Glutamatergic neuron (in vitro differentiated cells): Measurements from ENCODE around the gene INPP5B. TPM values are rescaled to one million over a fixed set of nuclear protein-coding genes. Genes with fewer than 3 reads are reported as not detected.
A peak's percentile ranks its signal among the peaks of the same experiment; 100 is the strongest.

Experiments
- DNase-seq: peaks from one replicate; pipeline ENCODE4 v3.0.0; 2022
- H3K27ac Mint-ChIP-seq: one replicate; pipeline ENCODE4 v1.8.0; 2020; ENCODE audit warnings: mild to moderate bottlenecking, mixed read lengths, inconsistent platforms; ENCODE audit not compliant: unreplicated experiment
- H3K27me3 Mint-ChIP-seq: one replicate; pipeline ENCODE4 v1.8.0; 2020; ENCODE audit warnings: mild to moderate bottlenecking, moderate library complexity, mixed read lengths, inconsistent platforms; ENCODE audit not compliant: unreplicated experiment
- H3K36me3 Mint-ChIP-seq: one replicate; pipeline ENCODE4 v1.8.0; 2020; ENCODE audit warnings: mild to moderate bottlenecking, mixed read lengths, inconsistent platforms; ENCODE audit not compliant: unreplicated experiment
- H3K4me1 Mint-ChIP-seq: one replicate; pipeline ENCODE4 v1.8.0; 2020; ENCODE audit warnings: mild to moderate bottlenecking, low read depth, mixed read lengths, inconsistent platforms; ENCODE audit not compliant: unreplicated experiment
- H3K4me3 Mint-ChIP-seq: one replicate; pipeline ENCODE4 v1.8.0; 2020; ENCODE audit warnings: mild to moderate bottlenecking, mixed read lengths, inconsistent platforms; ENCODE audit not compliant: unreplicated experiment
- H3K9me3 Mint-ChIP-seq: one replicate; pipeline ENCODE4 v1.8.0; 2020; ENCODE audit warnings: mild to moderate bottlenecking, moderate library complexity, mixed read lengths, inconsistent platforms; ENCODE audit not compliant: unreplicated experiment
- total RNA-seq: library from RNA; stranded (reverse); fragmentation: NEBNext Ultra II Directional; extraction: Animal tissue kit (Norgen Biotek cat#: 25700); gene quantifications from one replicate; pipeline ENCODE4 v1.2.1, GENCODE V29; 2021; ENCODE audit not compliant: unreplicated experiment
- TF ChIP-seq, protein P1 (sequence below): fragments of 200-600 bp; sonication (generic); IDR thresholded peaks from one replicate; pipeline ENCODE4 v1.5.0; 2021; ENCODE audit not compliant: partially characterized antibody, unreplicated experiment

Gene INPP5B
- total RNA-seq, 1 donor from 2014 or later = 19.3 TPM

- peak overlapping the region; percentile 38 for H3K4me3 Mint-ChIP-seq
- peaks cover 7% of the 10 kb centered on the region for H3K4me1 Mint-ChIP-seq
- DNase-seq = peak; percentile 89
- peak overlapping the region; percentile 66 for H3K27ac Mint-ChIP-seq
- peaks cover 2% of the 10 kb centered on the region for H3K27me3 Mint-ChIP-seq
- peaks cover 7% of the 10 kb centered on the region for H3K9me3 Mint-ChIP-seq
- no peaks in the 10 kb centered on the region for H3K36me3 Mint-ChIP-seq
- TF ChIP-seq, protein P1, sequence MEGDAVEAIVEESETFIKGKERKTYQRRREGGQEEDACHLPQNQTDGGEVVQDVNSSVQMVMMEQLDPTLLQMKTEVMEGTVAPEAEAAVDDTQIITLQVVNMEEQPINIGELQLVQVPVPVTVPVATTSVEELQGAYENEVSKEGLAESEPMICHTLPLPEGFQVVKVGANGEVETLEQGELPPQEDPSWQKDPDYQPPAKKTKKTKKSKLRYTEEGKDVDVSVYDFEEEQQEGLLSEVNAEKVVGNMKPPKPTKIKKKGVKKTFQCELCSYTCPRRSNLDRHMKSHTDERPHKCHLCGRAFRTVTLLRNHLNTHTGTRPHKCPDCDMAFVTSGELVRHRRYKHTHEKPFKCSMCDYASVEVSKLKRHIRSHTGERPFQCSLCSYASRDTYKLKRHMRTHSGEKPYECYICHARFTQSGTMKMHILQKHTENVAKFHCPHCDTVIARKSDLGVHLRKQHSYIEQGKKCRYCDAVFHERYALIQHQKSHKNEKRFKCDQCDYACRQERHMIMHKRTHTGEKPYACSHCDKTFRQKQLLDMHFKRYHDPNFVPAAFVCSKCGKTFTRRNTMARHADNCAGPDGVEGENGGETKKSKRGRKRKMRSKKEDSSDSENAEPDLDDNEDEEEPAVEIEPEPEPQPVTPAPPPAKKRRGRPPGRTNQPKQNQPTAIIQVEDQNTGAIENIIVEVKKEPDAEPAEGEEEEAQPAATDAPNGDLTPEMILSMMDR = peak; percentile 83
These were observed 135.7 kb downstream of the INPP5B start for GRCh38 chr1:37811027-37811655.

Other genes starting within 250 kb of the INPP5B start
- gene EPHA10, start 181.9 kb downstream of the INPP5B start, total RNA-seq = 4.8 TPM
- 112 TPM for gene MANEAL, start 153.2 kb downstream of the INPP5B start, total RNA-seq
- gene C1orf122, start 139.3 kb downstream of the INPP5B start, total RNA-seq = 57.3 TPM
- 14.9 TPM for gene YRDC, start 138.8 kb downstream of the INPP5B start, total RNA-seq
- 15.5 TPM for gene MTF1, start 87.5 kb downstream of the INPP5B start, total RNA-seq
- gene SF3A3, start 43.0 kb upstream of the INPP5B start, total RNA-seq = 73.0 TPM
- 20.0 TPM for gene FHL3, start 58.5 kb upstream of the INPP5B start, total RNA-seq
- 34.6 TPM for gene UTP11, start 65.7 kb upstream of the INPP5B start, total RNA-seq
- gene POU3F1, start 99.7 kb upstream of the INPP5B start, total RNA-seq = 9.3 TPM